HUDEP-2 (cell line): ENCODE data around the gene PSMC3.

Experiments used
- DNase-seq, 76 experiments: peaks; one replicate each; lab custom pipeline; 2025; ENCODE audit not compliant: unreplicated experiment in 76 of 76; lab: John Stamatoyannopoulos, UW

Gene PSMC3

GRCh38 chr11:47426062-47426956, at the start of gene PSMC3:
Gene PSMC3 (minus strand): TSS chr11:47426439. CDS start chr11:47426279, 160 bp downstream.
- peak; percentile 16 to 99 (median 96) for DNase-seq

DNA sequence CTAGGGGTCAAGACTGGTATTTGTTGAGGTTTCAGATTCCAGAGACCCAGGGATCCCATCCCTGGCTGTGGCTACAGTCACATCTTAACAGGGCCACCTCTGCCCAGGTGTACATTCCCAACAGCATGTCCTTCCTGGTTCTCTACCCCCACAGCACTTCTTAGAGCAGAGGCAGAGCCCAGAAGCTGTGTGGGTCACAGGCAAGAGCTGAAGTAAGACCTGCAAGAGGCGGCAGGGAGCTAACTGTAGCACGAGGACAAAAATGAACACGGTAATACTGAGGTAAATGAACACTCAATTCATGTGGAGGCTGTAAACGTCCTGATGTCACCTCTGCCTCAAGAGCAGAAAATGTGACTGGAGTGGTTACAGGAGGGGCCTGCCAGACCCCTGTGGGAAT, 44.4 kb upstream of the PSMC3 start:
- no peak for DNase-seq

DNA sequence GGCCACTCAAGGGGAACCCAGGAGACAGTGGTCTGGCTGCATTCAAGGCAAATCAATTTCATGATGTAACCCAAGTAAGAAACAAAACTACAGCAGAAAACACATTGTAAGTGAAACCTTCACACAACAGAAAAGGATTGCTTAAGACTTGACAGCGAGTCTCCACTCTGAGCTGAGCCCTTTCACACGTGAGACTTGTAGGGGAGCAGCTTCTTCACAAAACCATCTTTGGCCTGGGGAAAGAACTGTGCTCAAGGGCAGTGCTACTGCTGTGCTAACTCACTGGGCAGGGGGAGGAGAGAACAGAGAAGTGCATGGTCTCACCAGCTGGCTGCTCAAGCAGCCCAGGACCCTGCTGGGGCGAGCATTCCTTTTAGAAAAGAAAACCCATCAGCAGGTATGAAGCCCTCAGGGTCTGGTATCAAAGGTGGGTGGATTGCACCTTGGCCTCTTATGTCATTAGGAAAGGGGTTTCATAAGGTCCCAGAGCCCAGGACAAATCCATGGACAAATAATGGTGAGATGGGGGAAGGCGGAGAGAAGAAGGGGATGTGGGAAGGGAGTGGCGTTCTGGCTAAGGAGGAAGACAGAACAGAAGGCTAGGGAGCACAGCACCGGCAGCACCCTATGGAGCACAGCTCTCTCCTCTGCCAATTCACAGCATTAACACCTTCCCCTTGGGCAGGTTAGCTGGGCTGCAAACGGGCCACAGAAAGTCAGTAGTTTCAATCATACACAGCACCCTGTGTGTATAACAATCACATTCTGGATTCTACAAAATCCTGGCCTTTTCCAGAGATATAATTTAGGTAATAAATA, 43.3 kb upstream of the PSMC3 start:
- no peak for DNase-seq

DNA sequence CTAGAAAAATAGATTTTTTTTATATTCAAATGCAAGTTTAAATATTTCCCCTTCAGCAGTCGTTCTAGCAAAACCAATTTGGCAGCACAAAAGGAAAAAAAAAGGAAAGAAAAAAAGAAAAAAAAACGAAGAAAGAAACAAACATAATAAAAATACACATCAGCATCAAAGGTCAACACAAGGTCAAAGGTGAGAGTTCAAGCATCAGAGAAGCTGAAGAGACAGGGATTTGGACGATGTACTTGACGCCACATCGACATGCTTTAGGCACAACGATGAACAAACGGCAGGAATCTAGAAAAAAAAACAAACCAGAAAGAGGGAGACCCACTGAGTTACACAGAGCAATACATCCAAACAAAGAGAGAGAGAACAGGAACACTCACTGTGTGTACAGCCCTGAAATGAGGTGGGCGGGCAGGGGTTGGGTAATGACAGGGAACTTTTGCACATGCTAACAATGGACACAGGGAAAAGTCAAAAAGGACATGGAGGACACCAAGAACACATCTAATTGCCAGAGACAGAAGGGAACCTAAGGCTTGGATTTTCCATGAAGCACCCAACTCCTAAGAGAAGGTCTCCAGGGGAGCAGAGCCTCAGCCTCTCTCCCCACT, 42.5 kb upstream of the PSMC3 start:
- no peak for DNase-seq

GRCh38 chr11:47467357-47467756, 41.1 kb upstream of the PSMC3 start:
- no peak for DNase-seq

DNA sequence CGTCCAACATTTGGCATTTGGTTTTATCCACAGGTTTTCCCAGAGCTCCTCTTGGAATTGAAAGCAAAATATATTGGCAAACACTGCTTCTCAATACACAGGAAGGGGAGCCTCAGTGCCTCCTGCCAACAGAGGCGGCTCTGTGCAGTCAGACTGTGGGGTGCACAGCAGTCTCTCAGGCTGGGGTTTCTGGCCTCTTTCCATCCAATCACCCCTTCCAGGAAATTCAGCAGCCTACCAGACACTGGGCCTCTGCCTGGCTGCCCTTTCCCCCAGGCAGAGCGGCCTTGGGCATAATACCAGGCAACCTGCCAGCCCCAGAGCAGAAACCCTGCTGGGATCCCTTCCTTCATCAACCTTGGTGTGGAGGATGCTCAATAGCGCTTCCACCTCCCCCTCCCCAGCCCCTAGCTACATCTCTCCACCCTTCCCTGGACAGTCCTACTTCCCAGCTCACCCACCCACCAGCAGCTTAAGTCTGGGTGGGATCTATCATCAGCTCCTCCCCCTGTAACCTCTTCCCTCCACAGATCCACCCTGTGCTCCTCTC, 40.5 kb upstream of the PSMC3 start:
- DNase-seq: no peak

GRCh38 chr11:47466201-47466600, 40.0 kb upstream of the PSMC3 start:
- no peak for DNase-seq

DNA sequence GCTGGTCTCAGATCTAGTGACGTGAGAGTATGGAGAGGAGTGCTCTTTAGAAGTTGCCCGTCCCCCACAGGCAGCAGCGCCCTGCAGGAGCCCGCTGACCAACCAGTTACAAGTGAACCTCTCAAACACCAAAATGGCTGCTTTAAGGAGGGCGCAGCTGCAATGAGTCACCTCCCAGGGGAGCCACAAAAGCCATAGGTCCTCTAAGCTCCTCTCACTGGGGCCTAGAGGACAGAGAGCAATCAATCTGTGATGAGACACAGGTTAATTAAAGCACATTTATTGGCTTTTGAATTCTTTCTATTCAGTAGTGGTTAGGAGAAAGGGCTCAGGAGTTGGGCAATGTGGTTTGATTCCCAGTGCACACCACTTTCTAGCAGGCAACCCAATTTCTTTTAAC, 38.2 kb upstream of the PSMC3 start:
- peak in 1 of 76 experiments; percentile 1 for DNase-seq

DNA sequence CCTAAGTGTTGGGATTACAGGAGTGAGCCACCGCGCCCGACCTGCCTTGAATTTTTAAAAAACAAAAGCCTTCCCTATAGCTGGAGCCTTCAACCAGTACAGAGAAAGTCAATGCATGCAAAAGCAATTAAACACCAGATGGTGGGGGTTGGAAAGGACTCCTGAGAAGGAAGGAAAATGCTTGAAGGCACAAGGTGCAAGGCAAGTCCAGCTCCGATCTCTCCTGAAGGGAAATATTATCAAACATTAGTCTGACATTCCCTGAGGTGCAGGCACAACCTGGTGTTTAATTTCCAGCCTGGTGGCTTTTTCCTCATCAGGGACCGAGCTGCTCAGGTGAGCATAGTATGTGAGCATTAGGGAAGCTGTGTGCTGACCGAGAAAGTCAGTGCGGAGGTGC, 35.6 kb upstream of the PSMC3 start:
- no peak for DNase-seq

DNA sequence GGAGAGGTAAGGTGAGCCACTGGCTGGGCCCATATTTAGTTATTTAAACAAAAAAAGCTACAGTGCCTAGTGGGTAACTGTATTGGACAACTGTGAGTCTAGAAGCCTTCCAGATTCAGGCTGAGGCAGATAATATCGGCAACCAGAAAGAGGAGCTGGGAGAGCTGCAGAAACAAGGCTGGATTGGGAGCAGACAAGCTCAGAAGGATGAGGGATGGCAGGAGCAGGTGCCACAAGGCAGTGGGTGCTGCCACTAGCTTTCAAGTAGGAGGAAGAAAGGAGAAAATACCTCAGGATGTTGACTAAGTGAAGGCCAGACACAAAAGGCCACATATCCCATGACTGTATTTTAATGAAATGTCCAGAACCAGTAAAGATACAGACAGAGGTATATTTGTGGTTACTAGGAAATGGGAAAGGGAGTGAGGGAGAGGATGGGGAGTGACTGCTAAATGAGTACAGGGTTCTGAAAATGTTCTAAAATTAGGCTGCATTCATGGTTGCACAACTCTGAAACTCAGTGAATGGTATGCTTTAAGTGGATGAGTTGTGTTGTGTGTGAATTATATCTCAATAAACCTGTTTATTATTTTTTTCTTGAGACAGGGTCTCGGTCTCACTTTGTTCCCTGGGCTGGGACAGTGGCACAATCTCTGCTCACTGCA, 34.5 kb upstream of the PSMC3 start:
- DNase-seq: no peak

- peak in 70 of 76 experiments; percentile 3 to 80 (median 52) for DNase-seq
Measured at GRCh38 chr11:47454258-47454671, 28.0 kb upstream of the PSMC3 start.

GRCh38 chr11:47453365-47453764, 27.1 kb upstream of the PSMC3 start:
- DNase-seq: no peak

- no peak for DNase-seq
Measured at GRCh38 chr11:47451990-47452389, 25.8 kb upstream of the PSMC3 start.

GRCh38 chr11:47451436-47451835, 25.2 kb upstream of the PSMC3 start:
- DNase-seq: no peak

- no peak for DNase-seq
Measured at GRCh38 chr11:47449541-47449940, 23.3 kb upstream of the PSMC3 start.

GRCh38 chr11:47448566-47449427, 22.6 kb upstream of the PSMC3 start, which contains the start of gene RAPSN:
Gene RAPSN (minus strand): TSS chr11:47449136. CDS start chr11:47448964, 172 bp downstream.
- DNase-seq: no peak

- no peak for DNase-seq
Measured at GRCh38 chr11:47447906-47448305, 21.7 kb upstream of the PSMC3 start.

DNA sequence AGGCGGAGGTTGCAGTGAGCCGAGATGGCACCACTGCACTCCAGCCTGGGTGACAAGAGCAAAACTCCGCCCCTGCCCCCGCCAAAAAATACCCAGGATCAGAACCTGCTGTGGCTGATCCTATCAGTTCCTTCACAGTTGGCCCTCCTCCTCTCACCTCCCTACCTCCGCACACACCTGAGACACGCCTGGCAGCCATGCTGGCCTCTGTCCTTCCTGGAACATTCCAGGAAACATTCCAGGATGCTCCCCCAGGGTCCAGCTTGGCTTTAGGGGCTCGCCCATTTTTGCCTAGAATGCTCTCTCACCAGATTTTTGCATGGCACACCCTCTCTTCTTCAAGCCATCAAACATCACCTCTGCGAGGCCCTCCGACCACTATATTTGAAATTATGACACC, 20.6 kb upstream of the PSMC3 start:
- DNase-seq: no peak

- DNase-seq: no peak
Measured at GRCh38 chr11:47445840-47446239, 19.6 kb upstream of the PSMC3 start.
